Upper lobe of left lung (tissue), 4 donors: ENCODE results near the gene TAF10.

Experiments
- POLR2A ChIP-seq, 4 donors: fragments of 450-650 bp; IDR thresholded peaks; one replicate each; pipeline ENCODE4 v1.5.1; 2016 to 2017; ENCODE audit warnings: antibody characterized with exemption in 4 of 4, mild to moderate bottlenecking in 2 of 4
- POLR2AphosphoS5 ChIP-seq, 2 donors: sonication (generic); formaldehyde crosslinking; IDR thresholded peaks; one replicate each; pipeline ENCODE4 v1.5.1; 2017; ENCODE audit warnings: antibody characterized with exemption in 2 of 2
- TF ChIP-seq, protein P1 (sequence below), 6 experiments: fragments of 450-650 bp in 4 of 6; fragments of 200-600 bp in 2 of 6; sonication (generic) in 2 of 6; IDR thresholded peaks; one replicate each; pipeline ENCODE4 v1.5.1; 2016 to 2019; ENCODE audit warnings: antibody characterized with exemption in 6 of 6

- TF ChIP-seq POLR2AphosphoS5 (IDR thresholded peaks at IDR 0.05) (no peak), POLR2A (IDR thresholded peaks at IDR 0.05) (no peak)
- TF ChIP-seq, protein P1, sequence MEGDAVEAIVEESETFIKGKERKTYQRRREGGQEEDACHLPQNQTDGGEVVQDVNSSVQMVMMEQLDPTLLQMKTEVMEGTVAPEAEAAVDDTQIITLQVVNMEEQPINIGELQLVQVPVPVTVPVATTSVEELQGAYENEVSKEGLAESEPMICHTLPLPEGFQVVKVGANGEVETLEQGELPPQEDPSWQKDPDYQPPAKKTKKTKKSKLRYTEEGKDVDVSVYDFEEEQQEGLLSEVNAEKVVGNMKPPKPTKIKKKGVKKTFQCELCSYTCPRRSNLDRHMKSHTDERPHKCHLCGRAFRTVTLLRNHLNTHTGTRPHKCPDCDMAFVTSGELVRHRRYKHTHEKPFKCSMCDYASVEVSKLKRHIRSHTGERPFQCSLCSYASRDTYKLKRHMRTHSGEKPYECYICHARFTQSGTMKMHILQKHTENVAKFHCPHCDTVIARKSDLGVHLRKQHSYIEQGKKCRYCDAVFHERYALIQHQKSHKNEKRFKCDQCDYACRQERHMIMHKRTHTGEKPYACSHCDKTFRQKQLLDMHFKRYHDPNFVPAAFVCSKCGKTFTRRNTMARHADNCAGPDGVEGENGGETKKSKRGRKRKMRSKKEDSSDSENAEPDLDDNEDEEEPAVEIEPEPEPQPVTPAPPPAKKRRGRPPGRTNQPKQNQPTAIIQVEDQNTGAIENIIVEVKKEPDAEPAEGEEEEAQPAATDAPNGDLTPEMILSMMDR (IDR thresholded peaks at IDR 0.05) = no peak
Measured at GRCh38 chr11:6652182-6652581, 40.2 kb upstream of the TAF10 start.
